Fibroblast of lung (primary cell): ENCODE results near the gene NINJ2. TPM values are rescaled to one million over a fixed set of nuclear protein-coding genes. Genes with fewer than 3 reads are reported as not detected.

ENCODE experiments used
- DNase-seq, 2 donors: peaks; one replicate each; pipeline versions ENCODE4 v3.0.0 to v3.0.0-alpha.2; 2010; ENCODE audit warnings: low read depth in 2 of 2
- H2AFZ ChIP-seq: 2 replicates; pipeline ENCODE4 v1.5.1; 2012; ENCODE audit warnings: low read length, control low read depth, inconsistent platforms
- H3K27ac ChIP-seq: 2 replicates; pipeline ENCODE4 v1.5.1; 2011; ENCODE audit warnings: low read length, control low read depth; ENCODE audit not compliant: insufficient read depth
- H3K27me3 ChIP-seq: 2 replicates; pipeline ENCODE4 v1.5.1; 2011; ENCODE audit warnings: mild to moderate bottlenecking, low read length; ENCODE audit not compliant: control insufficient read depth, insufficient read depth
- H3K36me3 ChIP-seq: 2 replicates; pipeline ENCODE4 v1.5.1; 2011; ENCODE audit warnings: low read length; ENCODE audit not compliant: control insufficient read depth, insufficient read depth
- H3K4me1 ChIP-seq: 2 replicates; pipeline ENCODE4 v1.5.1; 2011; ENCODE audit warnings: low read length; ENCODE audit not compliant: control insufficient read depth, insufficient read depth; ENCODE audit errors: extremely low read depth
- H3K4me2 ChIP-seq: 2 replicates; pipeline ENCODE4 v1.5.1; 2011; ENCODE audit warnings: low read length, control low read depth; ENCODE audit not compliant: insufficient read depth; ENCODE audit errors: extremely low read depth
- H3K4me3 ChIP-seq, 4 experiments: fragments of 200-600 bp in 1 of 4; sonication (generic) in 1 of 4; replicated peaks in 1 of 4; 2 replicates each; pipeline ENCODE4 v1.5.1; 2011 to 2016; ENCODE audit warnings: low read length in 4 of 4, low read depth in 3 of 4, mild to moderate bottlenecking in 3 of 4, control low read depth in 2 of 4, inconsistent platforms in 1 of 4, mixed read lengths in 1 of 4; ENCODE audit not compliant: insufficient read depth in 1 of 4; ENCODE audit errors: control extremely low read depth in 1 of 4
- H3K79me2 ChIP-seq: 2 replicates; pipeline ENCODE4 v1.5.1; 2012; ENCODE audit warnings: mild to moderate bottlenecking, low read length, inconsistent platforms; ENCODE audit not compliant: control insufficient read depth, insufficient read depth
- H3K9ac ChIP-seq: 2 replicates; pipeline ENCODE4 v1.5.1; 2011; ENCODE audit warnings: mild to moderate bottlenecking, low read length, control low read depth; ENCODE audit not compliant: insufficient read depth
- H3K9me3 ChIP-seq: 2 replicates; pipeline ENCODE4 v1.5.1; 2012; ENCODE audit warnings: low read depth, low read length; ENCODE audit not compliant: control insufficient read depth, insufficient read depth
- H4K20me1 ChIP-seq: 2 replicates; pipeline ENCODE4 v1.5.1; 2011; ENCODE audit warnings: low read length; ENCODE audit not compliant: control insufficient read depth, insufficient read depth; ENCODE audit errors: extremely low read depth
- CTCF ChIP-seq, 2 donors: IDR thresholded peaks in 1 of 2; conservative IDR thresholded peaks in 1 of 2; 1 replicate in 1 of 2; 2 replicates in 1 of 2; pipeline ENCODE4 v1.5.1; 2011 to 2012; ENCODE audit warnings: low read length in 2 of 2, control low read depth in 1 of 2, inconsistent platforms in 1 of 2, low read depth in 1 of 2, mild to moderate bottlenecking in 1 of 2
- EZH2 ChIP-seq: IDR thresholded peaks from 2 replicates; pipeline ENCODE4 v1.5.1; 2012; ENCODE audit warnings: low read length, control low read depth, mild to moderate bottlenecking; ENCODE audit errors: missing control alignments
- polyA plus RNA-seq, 2 donors: library from polyadenylated mRNA; depleted of rRNA in 1 of 2; stranded (reverse) in 1 of 2; unstranded in 1 of 2; fragments of >200 nt; gene quantifications; 2 replicates each; pipeline ENCODE4 v1.2.1, GENCODE V29; 2011 to 2012; ENCODE audit warnings: missing spikeins in 1 of 2
- total RNA-seq: library from RNA; depleted of rRNA; stranded (reverse); fragments of >200 nt; gene quantifications from 2 replicates; pipeline ENCODE4 v1.2.1, GENCODE V29; 2014

NINJ2 gene
- total and polyA plus RNA-seq, 2 donors (not counting 1 experiment from before 2014, with no cell fraction given), result 0.35 to 0.66 TPM

- TF ChIP-seq EZH2 (no peak), CTCF (conservative IDR thresholded peaks at IDR 0.05 in 1 of 2, IDR thresholded peaks at IDR 0.05 in 1 of 2; ENCODE audit: low read depth in 1 of 2, low read length in 2 of 2) (no peak)
- Histone ChIP-seq H4K20me1 (no peaks in the 10 kb centered on the region), H3K27ac (no peak overlapping the region), H3K9me3 (no peaks in the 10 kb centered on the region), H3K79me2 (no peaks in the 10 kb centered on the region), H3K4me3 (no peak overlapping the region), H2AFZ (no peak overlapping the region), H3K4me1 (no peaks in the 10 kb centered on the region), H3K9ac (no peak overlapping the region), H3K36me3 (no peaks in the 10 kb centered on the region), H3K27me3 (peaks cover 12% of the 10 kb centered on the region), H3K4me2 (no peak overlapping the region)
- DNase-seq, result no peak
These were observed 143.1 kb downstream of the NINJ2 start for GRCh38 chr12:520119-520518.

GRCh38 chr12:517538-517937 lies 145.7 kb downstream of the NINJ2 start:
- no peak overlapping the region for H2AFZ ChIP-seq
- H3K79me2 ChIP-seq, result no peaks in the 10 kb centered on the region
- H3K27me3 ChIP-seq, result peaks cover 12% of the 10 kb centered on the region
- no peaks in the 10 kb centered on the region for H3K36me3 ChIP-seq
- TF ChIP-seq EZH2 (no peak), CTCF (conservative IDR thresholded peaks at IDR 0.05 in 1 of 2, IDR thresholded peaks at IDR 0.05 in 1 of 2; ENCODE audit: low read depth in 1 of 2, low read length in 2 of 2) (no peak)
- no peak overlapping the region for H3K4me2 ChIP-seq
- no peak overlapping the region for H3K27ac ChIP-seq
- no peak overlapping the region for H3K9ac ChIP-seq
- DNase-seq, result no peak
- no peaks in the 10 kb centered on the region for H3K4me1 ChIP-seq
- no peaks in the 10 kb centered on the region for H3K9me3 ChIP-seq
- no peaks in the 10 kb centered on the region for H4K20me1 ChIP-seq
- no peak overlapping the region for H3K4me3 ChIP-seq

Other genes with a start within 250 kb of the NINJ2 start
- not detected in 2 replicates for gene B4GALNT3, start 203.5 kb downstream of the NINJ2 start, total RNA-seq
- 0.05 TPM in 1 of 2 replicates, not detected in the other for gene B4GALNT3, start 203.5 kb downstream of the NINJ2 start, polyA plus RNA-seq
- 67.3 and 130 TPM in 2 replicates for gene WNK1, start 89.1 kb upstream of the NINJ2 start, total RNA-seq
- gene WNK1, start 89.1 kb upstream of the NINJ2 start, polyA plus RNA-seq, result 38.5 and 60.3 TPM in 2 replicates